Colonic mucosa (tissue), 4 donors: ENCODE results near the gene RBPMS2. TPM values are rescaled to one million over a fixed set of nuclear protein-coding genes. Genes with fewer than 3 reads are reported as not detected.

Source experiments
- DNase-seq: peaks from one replicate; pipeline ENCODE4 v3.0.0-alpha.2; 2020
- H3K27ac ChIP-seq: fragments of 200-600 bp; one replicate; pipeline ENCODE4 v1.8.0; 2021
- H3K27me3 ChIP-seq: fragments of 200-600 bp; one replicate; pipeline ENCODE4 v1.8.0; 2021
- H3K36me3 ChIP-seq: fragments of 200-600 bp; one replicate; pipeline ENCODE4 v1.8.0; 2021
- H3K4me1 ChIP-seq: fragments of 200-600 bp; one replicate; pipeline ENCODE4 v1.8.0; 2021; ENCODE audit warnings: mild to moderate bottlenecking
- H3K4me3 ChIP-seq: fragments of 200-600 bp; one replicate; pipeline ENCODE4 v1.8.0; 2021
- H3K9ac ChIP-seq, 2 donors: one replicate each; pipeline ENCODE4 v1.7.0; 2013; ENCODE audit warnings: control low read depth in 2 of 2, low read depth in 2 of 2, low read length in 2 of 2
- H3K9me3 ChIP-seq: fragments of 200-600 bp; one replicate; pipeline ENCODE4 v1.8.0; 2021
- intact Hi-C: fragments of 100-400 bp; cut with DNase I; formaldehyde crosslinking; loops from one replicate; pipeline ENCODE4 v1.14.1; 2022
- total RNA-seq, 2 donors: library from RNA; stranded (reverse); fragmentation: NEBNext Ultra II Directional in 1 of 2; extraction: Animal tissue kit (Norgen Biotek cat#: 25700) in 1 of 2; gene quantifications; one replicate each; pipeline ENCODE4 v1.2.1, GENCODE V29; 2021
- TF ChIP-seq, protein P1 (sequence below): fragments of 200-600 bp; IDR thresholded peaks from one replicate; pipeline ENCODE4 v1.8.0; 2022; ENCODE audit warnings: antibody characterized with exemption, mild to moderate bottlenecking
- donor health status: healthy.
- donor health status: DM: no; HTN: no; CAD: no.
- donor health status: DM: no; HTN: no; CAD: no.

RBPMS2 gene
- total RNA-seq, 2 donors from 2014 or later = 1.3 to 14.5 TPM

DNA sequence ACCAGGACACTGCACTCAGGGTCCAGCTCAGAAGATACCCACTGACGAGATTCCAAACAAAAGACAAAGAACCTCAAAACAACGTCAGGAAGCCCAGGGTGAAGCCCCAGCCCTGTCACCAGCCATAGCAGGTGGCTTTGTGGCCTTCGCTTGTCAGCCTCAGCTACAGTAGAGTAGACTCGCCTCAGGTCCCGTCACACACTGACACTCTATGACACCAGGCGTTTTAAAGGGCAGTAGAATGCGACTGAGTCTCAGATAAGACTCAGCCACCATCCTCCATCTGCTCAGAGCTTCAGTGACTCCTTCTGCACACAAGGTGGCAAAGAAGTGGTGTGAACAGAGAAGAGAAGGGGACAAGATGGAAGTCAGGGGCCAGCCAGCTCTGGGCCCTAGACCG, 12.8 kb downstream of the RBPMS2 start:
- intact Hi-C loops = no loop called here
- no peaks in the 10 kb centered on the region for H3K4me1 ChIP-seq
- H3K36me3 ChIP-seq = no peaks in the 10 kb centered on the region
- no peaks in the 10 kb centered on the region for H3K9me3 ChIP-seq
- DNase-seq = no peak
- TF ChIP-seq, protein P1, sequence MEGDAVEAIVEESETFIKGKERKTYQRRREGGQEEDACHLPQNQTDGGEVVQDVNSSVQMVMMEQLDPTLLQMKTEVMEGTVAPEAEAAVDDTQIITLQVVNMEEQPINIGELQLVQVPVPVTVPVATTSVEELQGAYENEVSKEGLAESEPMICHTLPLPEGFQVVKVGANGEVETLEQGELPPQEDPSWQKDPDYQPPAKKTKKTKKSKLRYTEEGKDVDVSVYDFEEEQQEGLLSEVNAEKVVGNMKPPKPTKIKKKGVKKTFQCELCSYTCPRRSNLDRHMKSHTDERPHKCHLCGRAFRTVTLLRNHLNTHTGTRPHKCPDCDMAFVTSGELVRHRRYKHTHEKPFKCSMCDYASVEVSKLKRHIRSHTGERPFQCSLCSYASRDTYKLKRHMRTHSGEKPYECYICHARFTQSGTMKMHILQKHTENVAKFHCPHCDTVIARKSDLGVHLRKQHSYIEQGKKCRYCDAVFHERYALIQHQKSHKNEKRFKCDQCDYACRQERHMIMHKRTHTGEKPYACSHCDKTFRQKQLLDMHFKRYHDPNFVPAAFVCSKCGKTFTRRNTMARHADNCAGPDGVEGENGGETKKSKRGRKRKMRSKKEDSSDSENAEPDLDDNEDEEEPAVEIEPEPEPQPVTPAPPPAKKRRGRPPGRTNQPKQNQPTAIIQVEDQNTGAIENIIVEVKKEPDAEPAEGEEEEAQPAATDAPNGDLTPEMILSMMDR = no peak
- H3K27ac ChIP-seq = no peak overlapping the region
- no peak overlapping the region for H3K4me3 ChIP-seq
- no peaks in the 10 kb centered on the region for H3K27me3 ChIP-seq
- H3K9ac ChIP-seq = no peak overlapping the region

DNA sequence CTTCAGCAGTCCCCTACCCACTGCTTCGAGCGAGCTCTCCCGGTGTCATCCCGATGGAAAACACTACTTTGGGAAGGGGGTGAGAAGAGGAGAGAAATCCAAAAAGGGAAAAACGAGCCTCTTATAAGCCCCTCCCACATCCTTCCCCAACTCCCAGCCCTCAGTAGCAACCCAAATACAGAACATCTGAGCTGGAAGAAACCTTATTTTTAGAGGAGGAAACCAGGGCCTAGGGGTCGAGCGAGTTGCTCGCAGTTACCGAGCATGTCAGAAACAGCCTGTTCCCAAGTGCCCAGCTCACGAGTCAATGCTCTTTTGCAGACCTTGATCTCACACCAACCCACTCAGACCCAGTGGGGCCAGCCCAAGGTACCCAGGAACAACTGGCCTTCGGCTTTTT, 14.2 kb downstream of the RBPMS2 start:
- Histone ChIP-seq H3K36me3 (no peaks in the 10 kb centered on the region), H3K9ac (no peak overlapping the region), H3K9me3 (no peaks in the 10 kb centered on the region), H3K27me3 (no peaks in the 10 kb centered on the region), H3K4me1 (no peaks in the 10 kb centered on the region), H3K4me3 (no peak overlapping the region), H3K27ac (no peak overlapping the region)
- TF ChIP-seq, protein P1 = no peak
- intact Hi-C loops = no loop called here
- DNase-seq = no peak

DNA sequence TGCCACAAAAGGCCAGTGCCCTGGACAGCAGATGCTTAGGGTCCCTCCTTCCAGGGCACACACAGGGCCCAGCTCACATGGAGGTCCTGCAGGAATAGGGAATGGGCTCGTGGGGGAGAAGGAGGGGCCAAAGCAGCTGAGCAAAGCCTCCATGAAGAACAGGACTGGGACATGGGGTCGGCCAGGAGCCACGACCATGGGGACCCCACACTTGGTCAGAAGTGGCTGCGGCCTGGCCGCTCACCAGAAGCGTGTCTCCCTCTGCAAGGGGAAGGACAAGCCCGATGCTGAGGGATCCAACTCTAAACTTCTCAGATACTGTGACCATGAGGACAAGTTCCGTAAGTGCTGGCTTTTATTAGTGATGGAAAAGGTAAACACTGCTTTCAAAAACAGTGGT, 15.3 kb downstream of the RBPMS2 start:
- H3K9me3 ChIP-seq = no peaks in the 10 kb centered on the region
- no peak overlapping the region for H3K9ac ChIP-seq
- intact Hi-C loops = no loop called here
- H3K4me1 ChIP-seq = no peaks in the 10 kb centered on the region
- no peak for DNase-seq
- no peaks in the 10 kb centered on the region for H3K27me3 ChIP-seq
- no peak overlapping the region for H3K4me3 ChIP-seq
- no peaks in the 10 kb centered on the region for H3K36me3 ChIP-seq
- H3K27ac ChIP-seq = no peak overlapping the region
- TF ChIP-seq, protein P1 = no peak

DNA sequence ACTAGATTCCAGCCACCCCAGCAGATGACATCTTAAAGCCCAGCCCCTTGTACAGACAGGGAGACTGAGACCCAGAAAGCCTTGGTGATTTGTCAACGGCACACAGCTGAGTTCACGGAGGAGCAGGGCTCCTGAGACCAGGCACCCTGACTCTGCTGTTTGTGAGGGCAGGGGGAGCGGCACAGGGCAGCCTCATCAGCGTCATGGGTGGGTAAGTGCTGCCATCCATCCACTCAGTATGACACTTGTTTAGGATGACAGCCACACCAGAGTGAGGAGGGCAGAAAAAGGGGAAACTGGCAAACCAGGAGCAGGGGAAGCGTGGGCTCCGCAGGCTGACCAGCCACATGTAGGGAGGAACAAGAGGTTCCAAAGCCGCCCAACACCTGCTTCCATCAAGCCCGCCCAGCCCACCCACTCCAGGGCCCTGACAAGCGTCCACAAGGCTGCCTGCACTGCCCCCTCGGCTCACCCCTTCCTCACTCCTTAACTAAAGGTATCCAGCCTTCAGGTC, 19.9 kb downstream of the RBPMS2 start:
- no peak overlapping the region for H3K27ac ChIP-seq
- DNase-seq = no peak
- H3K4me3 ChIP-seq = no peak overlapping the region
- no peaks in the 10 kb centered on the region for H3K9me3 ChIP-seq
- H3K36me3 ChIP-seq = no peaks in the 10 kb centered on the region
- TF ChIP-seq, protein P1 = no peak
- H3K9ac ChIP-seq = no peak overlapping the region
- H3K4me1 ChIP-seq = no peaks in the 10 kb centered on the region
- H3K27me3 ChIP-seq = no peaks in the 10 kb centered on the region
- intact Hi-C loops = no loop called here

DNA sequence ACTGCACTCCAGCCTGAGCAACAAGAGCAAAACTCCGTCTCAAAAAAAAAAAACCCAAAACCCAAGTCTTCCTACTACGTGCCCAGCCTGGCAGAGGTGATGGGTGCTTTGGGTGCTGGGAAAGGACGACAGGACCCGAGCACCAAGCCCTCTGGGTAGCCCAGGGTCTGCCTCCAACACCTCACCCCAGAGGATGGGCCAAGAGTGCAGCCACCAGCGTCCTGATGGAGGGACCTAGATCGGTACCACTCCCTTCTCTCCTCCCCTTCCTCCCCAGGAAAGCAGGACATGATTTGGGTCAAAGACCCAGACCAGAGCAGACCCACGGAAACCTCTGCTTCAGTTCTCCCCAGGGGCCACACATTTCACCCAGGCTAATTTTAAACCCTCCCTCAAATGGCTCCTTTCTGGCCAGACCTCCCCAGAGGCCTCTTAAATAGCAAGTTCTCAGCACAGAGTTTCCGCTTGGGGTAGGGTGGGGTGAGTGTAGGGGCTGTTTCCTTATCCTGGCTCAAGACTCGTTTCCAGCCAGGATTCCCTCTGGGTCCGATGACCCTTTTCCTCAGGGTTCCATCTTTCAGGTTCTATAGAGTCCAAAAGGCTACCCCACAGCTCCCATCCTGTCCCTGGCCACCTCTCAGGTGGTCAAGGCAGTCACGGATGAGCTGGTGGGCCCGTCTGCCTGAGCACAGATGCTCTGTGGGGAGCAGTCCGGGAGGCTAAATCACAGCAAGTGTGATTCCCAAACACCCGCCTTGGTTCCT, 20.5 kb downstream of the RBPMS2 start:
- H3K9ac ChIP-seq = no peak overlapping the region
- intact Hi-C loops = no loop called here
- TF ChIP-seq, protein P1 = no peak

More for the DNA sequence above, 20.5 kb downstream of the RBPMS2 start:
- Histone ChIP-seq H3K4me3 (no peak overlapping the region), H3K27ac (no peak overlapping the region), H3K4me1 (no peaks in the 10 kb centered on the region), H3K27me3 (no peaks in the 10 kb centered on the region), H3K9me3 (no peaks in the 10 kb centered on the region), H3K36me3 (no peaks in the 10 kb centered on the region)
- no peak for DNase-seq
